Skeletal muscle tissue (tissue), 4 donors: ENCODE measurements around the gene RGMA. TPM values are rescaled to one million over a fixed set of nuclear protein-coding genes. Genes with fewer than 3 reads are reported as not detected.
"Not testable (repeated sequence)": the region's sequence is repeated elsewhere in the genome, so short reads cannot be mapped to it uniquely, and the experiment has no call there.

Experiments used
- H3K27ac ChIP-seq: one replicate; pipeline ENCODE4 v1.7.0; 2013; ENCODE audit warnings: mild to moderate bottlenecking, low read depth, low read length, inconsistent platforms
- H3K27me3 ChIP-seq, 3 donors: one replicate each; pipeline ENCODE4 v1.7.0; 2013; ENCODE audit warnings: low read length in 3 of 3; ENCODE audit not compliant: control insufficient read depth in 3 of 3, insufficient read depth in 3 of 3
- H3K36me3 ChIP-seq, 3 donors: one replicate each; pipeline ENCODE4 v1.7.0; 2013; ENCODE audit warnings: low read length in 3 of 3; ENCODE audit not compliant: control insufficient read depth in 3 of 3, insufficient read depth in 3 of 3
- H3K4me1 ChIP-seq, 3 donors: one replicate each; pipeline ENCODE4 v1.7.0; 2013; ENCODE audit warnings: low read length in 3 of 3, mild to moderate bottlenecking in 3 of 3; ENCODE audit not compliant: control insufficient read depth in 3 of 3, insufficient read depth in 3 of 3
- H3K4me3 ChIP-seq, 3 donors: one replicate each; pipeline ENCODE4 v1.7.0; 2013; ENCODE audit warnings: low read length in 3 of 3
- H3K9ac ChIP-seq, 3 donors: one replicate each; pipeline ENCODE4 v1.7.0; 2013; ENCODE audit warnings: low read length in 3 of 3, mild to moderate bottlenecking in 3 of 3, moderate library complexity in 2 of 3, low read depth in 1 of 3
- H3K9me3 ChIP-seq, 3 donors: one replicate each; pipeline ENCODE4 v1.7.0; 2013; ENCODE audit warnings: low read length in 3 of 3; ENCODE audit not compliant: control insufficient read depth in 3 of 3
- total RNA-seq: library from RNA; depleted of rRNA; stranded (reverse); fragments of >200 nt; gene quantifications from one replicate; pipeline ENCODE4 v1.2.3, GENCODE V29; 2014
- donor health status: Osteomylitis.

RGMA gene
- total RNA-seq, 1 donor from 2014 or later: 5.7 TPM

GRCh38 chr15:93039562-93040287 lies 49.3 kb downstream of the RGMA start:
- H3K4me3 ChIP-seq, H3K27ac ChIP-seq, H3K27me3 ChIP-seq, H3K9me3 ChIP-seq, H3K9ac ChIP-seq: not testable (repeated sequence)
- Histone ChIP-seq H3K4me1 (peaks cover 18 to 24% (median 22%) of the 10 kb centered on the region in 3 donors), H3K36me3 (peaks cover 9 to 15% (median 14%) of the 10 kb centered on the region in 3 donors)

GRCh38 chr15:93037820-93038705 lies 50.9 kb downstream of the RGMA start:
- Histone ChIP-seq H3K36me3 (peaks cover 0 to 5% (median 4%) of the 10 kb centered on the region in 3 donors), H3K27ac (peak overlapping the region; percentile 34), H3K4me3 (peak overlapping the region in 2 of 3 donors; percentile 31 to 54), H3K9me3 (no peaks in the 10 kb centered on the region), H3K9ac (peak overlapping the region in 2 of 3 donors; percentile 2 to 66), H3K27me3 (no peaks in the 10 kb centered on the region), H3K4me1 (peaks cover 18 to 26% (median 22%) of the 10 kb centered on the region in 3 donors)

GRCh38 chr15:93036951-93037819 lies 51.8 kb downstream of the RGMA start:
- H3K27me3 ChIP-seq: no peaks in the 10 kb centered on the region
- H3K9ac ChIP-seq: peak overlapping the region in 1 of 3 donors; percentile 66
- no peaks in the 10 kb centered on the region for H3K9me3 ChIP-seq
- peak overlapping the region; percentile 34 for H3K27ac ChIP-seq
- no peaks in the 10 kb centered on the region for H3K36me3 ChIP-seq
- peaks cover 18 to 26% (median 20%) of the 10 kb centered on the region in 3 donors for H3K4me1 ChIP-seq
- H3K4me3 ChIP-seq: peak overlapping the region in 2 of 3 donors; percentile 31 to 54

GRCh38 chr15:93035953-93036810 lies 52.8 kb downstream of the RGMA start:
- H3K36me3 ChIP-seq: no peaks in the 10 kb centered on the region
- H3K4me1 ChIP-seq: peaks cover 19 to 29% (median 22%) of the 10 kb centered on the region in 3 donors
- no peak overlapping the region for H3K4me3 ChIP-seq
- H3K27me3 ChIP-seq: no peaks in the 10 kb centered on the region
- H3K9me3 ChIP-seq: no peaks in the 10 kb centered on the region
- H3K27ac ChIP-seq: no peak overlapping the region
- peak overlapping the region in 1 of 3 donors; percentile 25 for H3K9ac ChIP-seq

DNA sequence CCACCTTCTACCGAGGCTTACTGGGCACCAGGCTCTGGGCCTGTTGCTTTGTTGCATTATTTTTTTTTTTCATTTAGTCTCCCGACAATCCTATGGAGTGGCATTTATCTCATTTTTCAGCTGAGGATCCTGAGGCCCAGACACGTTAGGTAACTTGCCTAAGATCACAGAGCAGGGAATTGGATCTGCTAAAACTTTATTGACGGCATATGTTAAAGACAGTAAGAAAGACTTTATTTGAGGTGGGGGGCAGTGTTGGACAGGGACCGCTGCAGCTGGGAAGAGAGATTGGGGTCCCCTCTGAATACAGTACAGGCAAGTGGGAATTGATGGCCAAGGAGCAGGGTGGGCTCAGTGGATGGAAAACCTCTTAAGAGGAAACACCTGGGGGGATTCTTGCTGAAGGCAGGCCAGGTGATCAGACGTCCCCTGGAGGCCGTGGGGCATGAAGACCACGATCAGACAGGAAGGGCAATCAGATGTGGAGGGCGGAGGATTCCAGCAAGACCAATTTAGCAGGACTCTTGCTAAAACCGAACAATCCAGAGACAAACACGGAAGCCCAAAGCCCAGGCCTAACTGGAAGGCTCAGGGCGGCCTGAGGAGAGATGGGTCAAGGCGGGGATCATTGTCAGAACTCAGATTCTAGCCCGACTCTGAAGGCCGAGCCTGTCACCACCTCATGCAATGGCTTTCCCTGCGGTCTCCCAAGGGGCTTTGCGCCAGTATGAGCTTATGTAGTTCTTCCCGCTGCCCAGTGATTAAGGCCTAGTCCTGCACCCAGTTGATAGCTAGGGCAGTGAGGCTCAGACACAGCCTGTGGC lies 53.7 kb downstream of the RGMA start:
- no peaks in the 10 kb centered on the region for H3K9me3 ChIP-seq
- no peak overlapping the region for H3K4me3 ChIP-seq
- H3K9ac ChIP-seq: no peak overlapping the region
- H3K4me1 ChIP-seq: peaks cover 27 to 38% (median 31%) of the 10 kb centered on the region in 3 donors
- no peaks in the 10 kb centered on the region for H3K36me3 ChIP-seq
- H3K27ac ChIP-seq: no peak overlapping the region
- H3K27me3 ChIP-seq: no peaks in the 10 kb centered on the region

DNA sequence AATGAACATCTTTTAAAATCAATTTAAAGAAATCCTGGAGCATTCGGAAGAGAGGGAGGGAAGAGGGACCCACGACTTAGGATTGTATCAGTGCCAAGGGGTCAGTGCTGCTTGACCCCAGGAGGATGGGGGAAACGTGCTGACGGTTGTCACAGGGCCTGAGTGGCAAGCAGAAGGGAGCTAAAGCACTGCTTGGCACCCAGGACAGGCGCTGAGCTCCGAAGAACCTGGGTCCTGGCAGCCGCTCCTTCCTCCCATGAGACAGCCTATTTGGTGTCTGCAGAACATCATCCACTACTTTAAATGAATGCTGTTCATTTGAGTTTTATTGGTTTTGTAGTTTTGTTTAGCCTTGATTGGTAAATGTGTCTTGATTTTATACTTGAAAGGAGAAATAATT lies 54.5 kb downstream of the RGMA start:
- Histone ChIP-seq H3K9me3 (no peaks in the 10 kb centered on the region), H3K27me3 (no peaks in the 10 kb centered on the region), H3K4me3 (no peak overlapping the region), H3K27ac (no peak overlapping the region), H3K4me1 (peaks cover 35 to 45% (median 39%) of the 10 kb centered on the region in 3 donors), H3K36me3 (no peaks in the 10 kb centered on the region), H3K9ac (no peak overlapping the region)

- Histone ChIP-seq H3K4me3 (no peak overlapping the region), H3K27ac (no peak overlapping the region), H3K9me3 (no peaks in the 10 kb centered on the region), H3K9ac (no peak overlapping the region), H3K36me3 (no peaks in the 10 kb centered on the region), H3K27me3 (no peaks in the 10 kb centered on the region), H3K4me1 (peaks cover 44 to 55% (median 48%) of the 10 kb centered on the region in 3 donors)
Measured at GRCh38 chr15:93033434-93034045, 55.5 kb downstream of the RGMA start.

- not testable (repeated sequence) for H3K27ac ChIP-seq, H3K27me3 ChIP-seq, H3K4me3 ChIP-seq, H3K9me3 ChIP-seq, H3K9ac ChIP-seq, H3K36me3 ChIP-seq
- peaks cover 44 to 57% (median 50%) of the 10 kb centered on the region in 3 donors for H3K4me1 ChIP-seq
Measured at GRCh38 chr15:93032515-93033206, 56.4 kb downstream of the RGMA start.
